Osteocyte (in vitro differentiated cells): ENCODE results near the gene UTF1. TPM values are rescaled to one million over a fixed set of nuclear protein-coding genes. Genes with fewer than 3 reads are reported as not detected.

Experiments used
- DNase-seq: peaks from one replicate; pipeline ENCODE4 v3.0.0; 2021; ENCODE audit warnings: mixed read lengths; ENCODE audit not compliant: unreplicated experiment; ENCODE audit errors: extremely low spot score
- H3K27ac Mint-ChIP-seq: one replicate; pipeline ENCODE4 v1.8.0; 2021; ENCODE audit warnings: mild to moderate bottlenecking, mixed read lengths; ENCODE audit not compliant: unreplicated experiment
- H3K27me3 Mint-ChIP-seq: one replicate; pipeline ENCODE4 v1.8.0; 2021; ENCODE audit warnings: mixed read lengths; ENCODE audit not compliant: unreplicated experiment
- H3K36me3 Mint-ChIP-seq: one replicate; pipeline ENCODE4 v1.8.0; 2021; ENCODE audit warnings: mixed read lengths; ENCODE audit not compliant: unreplicated experiment
- H3K4me1 Mint-ChIP-seq: one replicate; pipeline ENCODE4 v1.8.0; 2021; ENCODE audit warnings: mixed read lengths; ENCODE audit not compliant: unreplicated experiment
- H3K4me3 Mint-ChIP-seq: one replicate; pipeline ENCODE4 v1.8.0; 2021; ENCODE audit warnings: mild to moderate bottlenecking, moderate library complexity, mixed read lengths; ENCODE audit not compliant: unreplicated experiment
- H3K9me3 Mint-ChIP-seq: one replicate; pipeline ENCODE4 v1.8.0; 2021; ENCODE audit warnings: mixed read lengths; ENCODE audit not compliant: unreplicated experiment
- CTCF ChIP-seq: fragments of 200-600 bp; sonication (generic); IDR thresholded peaks from 2 replicates; pipeline ENCODE4 v1.5.0; 2021; ENCODE audit warnings: antibody characterized with exemption, mild to moderate bottlenecking, moderate library complexity
- total RNA-seq: library from RNA; stranded (reverse); gene quantifications from 2 replicates; pipeline ENCODE4 v1.2.1, GENCODE V29; 2021

The UTF1 gene
- total RNA-seq, 1 donor from 2014 or later = not detected

GRCh38 chr10:133277277-133277992 is 47.4 kb downstream of the UTF1 start:
- no peaks in the 10 kb centered on the region for H3K9me3 Mint-ChIP-seq
- H3K36me3 Mint-ChIP-seq = peaks cover 7% of the 10 kb centered on the region
- no peak for TF ChIP-seq CTCF
- no peak overlapping the region for H3K27ac Mint-ChIP-seq
- H3K27me3 Mint-ChIP-seq = no peaks in the 10 kb centered on the region
- H3K4me3 Mint-ChIP-seq = no peak overlapping the region
- peaks cover 17% of the 10 kb centered on the region for H3K4me1 Mint-ChIP-seq
- no peak for DNase-seq

GRCh38 chr10:133277993-133278576 is 48.1 kb downstream of the UTF1 start:
- no peak overlapping the region for H3K4me3 Mint-ChIP-seq
- H3K9me3 Mint-ChIP-seq = no peaks in the 10 kb centered on the region
- peaks cover 11% of the 10 kb centered on the region for H3K36me3 Mint-ChIP-seq
- no peak overlapping the region for H3K27ac Mint-ChIP-seq
- H3K4me1 Mint-ChIP-seq = peaks cover 17% of the 10 kb centered on the region
- DNase-seq = no peak
- no peaks in the 10 kb centered on the region for H3K27me3 Mint-ChIP-seq
- no peak for TF ChIP-seq CTCF

GRCh38 chr10:133278577-133279265 is 48.7 kb downstream of the UTF1 start:
- no peak for TF ChIP-seq CTCF
- Mint-ChIP-seq H3K27ac (peak overlapping the region; percentile 34), H3K4me3 (no peak overlapping the region), H3K36me3 (peaks cover 14% of the 10 kb centered on the region), H3K27me3 (no peaks in the 10 kb centered on the region), H3K4me1 (peaks cover 17% of the 10 kb centered on the region), H3K9me3 (no peaks in the 10 kb centered on the region)
- no peak for DNase-seq

GRCh38 chr10:133279326-133280226 is 49.6 kb downstream of the UTF1 start:
- peaks cover 20% of the 10 kb centered on the region for H3K36me3 Mint-ChIP-seq
- DNase-seq = no peak
- no peaks in the 10 kb centered on the region for H3K9me3 Mint-ChIP-seq
- no peaks in the 10 kb centered on the region for H3K27me3 Mint-ChIP-seq
- peaks cover 17% of the 10 kb centered on the region for H3K4me1 Mint-ChIP-seq
- H3K4me3 Mint-ChIP-seq = no peak overlapping the region
- no peak for TF ChIP-seq CTCF
- no peak overlapping the region for H3K27ac Mint-ChIP-seq
